Measurements from ENCODE around the gene UVSSA.

The UVSSA gene

GRCh38 chr4:1359976-1360375, 13.0 kb downstream of the UVSSA start:
- no peak for FAIRE-seq
- no peak for DNase-seq (ENCODE audit: insufficient read length, low spot score)
- TF ChIP-seq CTCF (IDR thresholded peaks at IDR 0.05; ENCODE audit: insufficient read depth, missing control alignments): no peak

DNA sequence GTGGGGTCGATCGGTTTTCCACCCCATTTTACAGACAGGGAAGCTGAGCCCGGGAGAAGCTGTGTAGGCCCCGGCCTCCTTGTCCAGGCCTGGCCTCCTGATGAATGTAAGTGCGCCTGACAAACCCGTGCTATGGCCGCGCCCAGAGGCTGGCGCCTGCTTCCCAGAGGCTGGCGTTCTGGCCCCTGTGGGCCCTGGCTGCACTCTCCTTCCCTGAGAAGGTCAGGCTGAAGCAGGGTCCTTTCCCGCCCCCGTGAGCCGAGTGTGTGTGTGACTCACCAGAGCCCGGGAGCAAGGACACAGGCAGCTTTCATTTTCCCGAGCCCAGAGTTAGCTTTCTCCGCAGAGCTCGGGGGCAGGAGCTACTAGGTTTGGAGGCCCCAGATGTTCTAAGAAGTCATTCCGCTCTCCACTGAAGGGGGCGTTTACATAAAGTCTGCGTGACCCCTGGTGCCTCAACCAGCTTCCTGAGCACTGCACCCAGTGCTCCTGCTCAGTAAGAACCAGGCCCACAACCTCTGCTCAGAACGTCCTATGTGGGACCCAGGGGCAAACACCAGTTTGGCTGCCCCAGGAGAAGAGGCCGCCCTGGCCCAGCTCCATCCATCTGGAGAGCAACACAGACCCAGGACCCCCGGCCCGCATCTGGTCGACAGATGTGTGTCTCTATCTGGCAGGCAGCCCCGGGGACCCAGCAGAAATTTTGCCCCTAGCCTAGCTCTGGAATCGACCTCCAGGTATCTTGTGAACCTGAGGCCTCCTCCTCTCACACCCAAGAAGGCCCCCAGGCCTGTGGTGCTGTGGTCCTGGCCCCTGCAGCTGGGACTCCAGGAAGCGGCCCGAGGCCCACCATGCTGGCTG, 13.6 kb downstream of the UVSSA start:
- TF ChIP-seq CTCF (IDR thresholded peaks at IDR 0.05; ENCODE audit: insufficient read depth, missing control alignments): no peak
- FAIRE-seq (no peak), DNase-seq (ENCODE audit: insufficient read length, low spot score) (no peak)

- no peak for DNase-seq (ENCODE audit: insufficient read length, low spot score)
- no peak for FAIRE-seq
- TF ChIP-seq CTCF (IDR thresholded peaks at IDR 0.05; ENCODE audit: insufficient read depth, missing control alignments): no peak
Observed at GRCh38 chr4:1361431-1361830, 14.4 kb downstream of the UVSSA start.

GRCh38 chr4:1362046-1362445, 15.0 kb downstream of the UVSSA start:
- no peak for TF ChIP-seq CTCF (IDR thresholded peaks at IDR 0.05; ENCODE audit: insufficient read depth, missing control alignments)
- FAIRE-seq (no peak), DNase-seq (ENCODE audit: insufficient read length, low spot score) (no peak)

GRCh38 chr4:1362521-1362920, 15.5 kb downstream of the UVSSA start:
- FAIRE-seq (no peak), DNase-seq (ENCODE audit: insufficient read length, low spot score) (no peak)
- TF ChIP-seq CTCF (IDR thresholded peaks at IDR 0.05; ENCODE audit: insufficient read depth, missing control alignments): no peak

GRCh38 chr4:1363513-1363912, 16.5 kb downstream of the UVSSA start:
- TF ChIP-seq CTCF (IDR thresholded peaks at IDR 0.05; ENCODE audit: insufficient read depth, missing control alignments): no peak
- DNase-seq (ENCODE audit: insufficient read length, low spot score) (no peak), FAIRE-seq (no peak)

DNA sequence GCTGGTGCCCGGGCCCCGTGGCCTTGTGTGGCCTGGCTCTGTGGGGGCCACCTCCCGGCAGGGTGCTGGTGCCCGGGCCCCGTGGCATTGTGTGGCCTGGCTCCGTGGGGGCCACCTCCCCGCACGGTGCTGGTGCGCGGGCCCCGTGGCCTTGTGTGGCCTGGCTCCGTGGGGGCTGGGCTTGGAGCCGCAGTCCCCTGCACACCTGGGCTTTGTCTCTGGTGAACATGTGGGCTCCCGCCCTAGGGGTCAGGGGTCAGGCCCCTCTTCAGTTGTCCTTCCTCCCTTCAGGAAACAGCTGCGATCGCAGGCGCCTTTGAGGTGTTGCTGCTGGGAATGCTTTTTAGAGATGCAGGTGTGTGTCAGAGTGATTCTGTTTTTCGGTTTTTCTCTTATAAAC, 17.2 kb downstream of the UVSSA start:
- DNase-seq (ENCODE audit: insufficient read length, low spot score) (no peak), FAIRE-seq (no peak)
- TF ChIP-seq CTCF (IDR thresholded peaks at IDR 0.05; ENCODE audit: insufficient read depth, missing control alignments): no peak

All from D721Med (cell line).